Type B pancreatic cell (in vitro differentiated cells): ENCODE data around the gene SLC9C2. TPM values are rescaled to one million over a fixed set of nuclear protein-coding genes. Genes with fewer than 3 reads are reported as not detected.
A peak's percentile ranks its signal among the peaks of the same experiment; 100 is the strongest.
"Not testable (repeated sequence)": the region's sequence is repeated elsewhere in the genome, so short reads cannot be mapped to it uniquely, and the experiment has no call there.

ENCODE experiments used
- DNase-seq: peaks from one replicate; pipeline ENCODE4 v3.0.0; 2021; ENCODE audit warnings: mixed read lengths; ENCODE audit not compliant: unreplicated experiment; ENCODE audit errors: extremely low spot score
- H3K27ac Mint-ChIP-seq: 2 replicates; pipeline ENCODE4 v1.8.0; 2021; ENCODE audit warnings: mild to moderate bottlenecking, mixed read lengths
- H3K27me3 Mint-ChIP-seq: 2 replicates; pipeline ENCODE4 v1.8.0; 2021; ENCODE audit warnings: mixed read lengths
- H3K36me3 Mint-ChIP-seq: 2 replicates; pipeline ENCODE4 v1.8.0; 2021; ENCODE audit warnings: mixed read lengths
- H3K4me1 Mint-ChIP-seq: one replicate; pipeline ENCODE4 v1.8.0; 2021; ENCODE audit warnings: mixed read lengths; ENCODE audit not compliant: unreplicated experiment
- H3K4me3 Mint-ChIP-seq: 2 replicates; pipeline ENCODE4 v1.8.0; 2021; ENCODE audit warnings: mild to moderate bottlenecking, mixed read lengths
- H3K9me3 Mint-ChIP-seq: 2 replicates; pipeline ENCODE4 v1.8.0; 2021; ENCODE audit warnings: mixed read lengths
- CTCF ChIP-seq: fragments of 200-600 bp; sonication (generic); conservative IDR thresholded peaks from 2 replicates; pipeline ENCODE4 v1.5.0; 2021; ENCODE audit warnings: antibody characterized with exemption, mild to moderate bottlenecking
- total RNA-seq: library from RNA; stranded (reverse); gene quantifications from 2 replicates; pipeline ENCODE4 v1.2.1, GENCODE V29; 2021; ENCODE audit warnings: low replicate concordance

SLC9C2 gene
- total RNA-seq, 1 donor from 2014 or later = 0.60 TPM

DNA sequence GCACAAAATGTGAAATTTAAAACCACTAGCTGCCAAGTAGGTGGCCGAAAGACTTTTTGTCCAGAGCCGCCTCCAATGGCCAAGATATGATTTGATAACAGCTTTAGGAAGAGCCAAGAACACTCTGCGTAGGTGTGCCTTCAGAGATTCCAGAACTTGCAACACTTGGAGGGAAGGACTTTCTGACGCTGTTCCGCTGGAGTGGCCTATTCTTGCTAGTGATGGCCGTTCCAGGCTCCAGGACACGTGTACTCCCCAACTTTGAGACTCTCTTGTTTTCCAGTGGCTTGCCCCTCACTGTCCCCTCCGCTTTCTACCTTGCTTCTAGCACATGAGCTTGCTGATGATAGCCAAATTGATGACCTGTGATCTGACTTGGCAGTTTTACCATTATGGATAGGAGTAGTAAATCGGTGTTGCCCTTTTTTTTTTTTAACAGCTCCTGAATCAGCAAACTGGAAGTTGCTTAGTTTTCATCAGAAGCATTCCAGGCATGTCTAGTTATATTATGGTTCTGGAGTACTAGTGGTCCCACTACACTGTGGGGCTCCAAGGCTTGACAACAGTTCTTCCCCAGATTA is 124.7 kb downstream of the SLC9C2 start:
- peaks cover 36% of the 10 kb centered on the region for H3K4me1 Mint-ChIP-seq
- H3K9me3 Mint-ChIP-seq = no peaks in the 10 kb centered on the region
- peak overlapping the region; percentile 95 for H3K4me3 Mint-ChIP-seq
- H3K27ac Mint-ChIP-seq = peak overlapping the region; percentile 88
- no peak for TF ChIP-seq CTCF
- H3K36me3 Mint-ChIP-seq = peaks cover 36% of the 10 kb centered on the region
- no peak for DNase-seq
- no peaks in the 10 kb centered on the region for H3K27me3 Mint-ChIP-seq

- peaks cover 32% of the 10 kb centered on the region for H3K36me3 Mint-ChIP-seq
- H3K4me1 Mint-ChIP-seq = peaks cover 36% of the 10 kb centered on the region
- H3K27me3 Mint-ChIP-seq = no peaks in the 10 kb centered on the region
- H3K27ac Mint-ChIP-seq = peak within 1 kb of the TSS; percentile 88
- DNase-seq = peak; percentile 85
- H3K4me3 Mint-ChIP-seq = peak within 1 kb of the TSS; percentile 95
- H3K9me3 Mint-ChIP-seq = no peaks in the 10 kb centered on the region
- peak; percentile 32 for TF ChIP-seq CTCF
Measured at GRCh38 chr1:173477286-173478093, 125.4 kb downstream of the SLC9C2 start, which contains the start of gene PRDX6. PRDX6 (plus strand) TSS chr1:173477335; CDS start chr1:173477398, 63 bp downstream.

GRCh38 chr1:173476665-173477285 is 126.1 kb downstream of the SLC9C2 start:
- Mint-ChIP-seq H3K27ac (peak overlapping the region; percentile 79), H3K4me1 (peaks cover 36% of the 10 kb centered on the region), H3K4me3 (peak overlapping the region; percentile 95), H3K27me3 (no peaks in the 10 kb centered on the region), H3K36me3 (peaks cover 29% of the 10 kb centered on the region), H3K9me3 (peaks cover 5% of the 10 kb centered on the region)
- peak; percentile 87 for DNase-seq
- no peak for TF ChIP-seq CTCF

DNA sequence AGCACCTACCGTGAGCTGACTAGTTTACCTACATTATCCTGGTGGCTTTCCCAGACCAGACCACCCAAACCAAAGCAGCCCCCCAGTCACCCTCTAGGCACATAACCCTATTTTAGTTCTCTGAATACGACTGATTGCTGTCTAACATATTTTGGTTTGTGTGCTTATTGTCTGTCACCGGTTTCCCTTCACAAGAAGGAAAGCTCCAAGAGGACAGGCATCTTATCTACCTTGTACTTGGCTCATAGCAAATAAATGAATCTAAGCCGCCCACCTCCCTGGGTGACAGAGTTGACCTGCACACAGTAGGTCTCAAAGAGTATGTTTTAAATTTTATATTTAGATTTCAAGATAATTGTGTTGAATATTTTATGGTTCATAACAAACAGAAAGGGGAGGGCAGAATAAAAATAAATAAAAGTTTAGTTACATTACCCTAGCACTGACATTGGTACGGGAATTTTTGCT is 126.6 kb downstream of the SLC9C2 start:
- Mint-ChIP-seq H3K36me3 (peaks cover 26% of the 10 kb centered on the region), H3K4me1 (peaks cover 36% of the 10 kb centered on the region), H3K9me3 (peaks cover 5% of the 10 kb centered on the region), H3K27ac (peak overlapping the region; percentile 79), H3K27me3 (no peaks in the 10 kb centered on the region), H3K4me3 (peak overlapping the region; percentile 93)
- no peak for TF ChIP-seq CTCF
- no peak for DNase-seq

- no peak for TF ChIP-seq CTCF
- Mint-ChIP-seq H3K4me1 (peaks cover 36% of the 10 kb centered on the region), H3K27me3 (no peaks in the 10 kb centered on the region), H3K36me3 (peaks cover 26% of the 10 kb centered on the region), H3K9me3 (peaks cover 5% of the 10 kb centered on the region), H3K4me3 (peak overlapping the region; percentile 93), H3K27ac (peak overlapping the region; percentile 79)
- no peak for DNase-seq
Measured at GRCh38 chr1:173475564-173476196, 127.2 kb downstream of the SLC9C2 start.

- peaks cover 24% of the 10 kb centered on the region for H3K36me3 Mint-ChIP-seq
- not testable (repeated sequence) for H3K27me3 Mint-ChIP-seq, DNase-seq
- peaks cover 33% of the 10 kb centered on the region for H3K4me1 Mint-ChIP-seq
- peaks cover 10% of the 10 kb centered on the region for H3K9me3 Mint-ChIP-seq
- peak overlapping the region; percentile 82 for H3K4me3 Mint-ChIP-seq
- peak overlapping the region; percentile 85 for H3K27ac Mint-ChIP-seq
Measured at GRCh38 chr1:173474780-173475421, 128.0 kb downstream of the SLC9C2 start.
